DND-41 (cell line): ENCODE results near the gene GBE1.

ENCODE experiments used
- ATAC-seq: fragments of 200-7000 bp; cut with Tn5 transposase; 3 replicates; pipeline ENCODE4 v1.9.1; 2021; ENCODE audit warnings: low read depth; ENCODE audit not compliant: insufficient read depth
- DNase-seq: peaks from one replicate; pipeline ENCODE4 v3.0.0-alpha.2; 2020
- H2AFZ ChIP-seq: 2 replicates; pipeline ENCODE4 v1.6.0; 2012; ENCODE audit warnings: low read depth, low read length
- H3K27ac ChIP-seq: 2 replicates; pipeline ENCODE4 v1.5.1; 2012; ENCODE audit warnings: low read length, inconsistent platforms
- H3K27me3 ChIP-seq: fragments of 200-600 bp; sonication (generic); 2 replicates; pipeline ENCODE4 v1.6.0; 2012; ENCODE audit warnings: low read length, mild to moderate bottlenecking, inconsistent platforms; ENCODE audit not compliant: insufficient read depth, poor library complexity
- H3K36me3 ChIP-seq: 2 replicates; pipeline ENCODE4 v1.5.1; 2012; ENCODE audit warnings: low read length, inconsistent platforms; ENCODE audit not compliant: insufficient read depth
- H3K4me1 ChIP-seq: 2 replicates; pipeline ENCODE4 v1.5.1; 2012; ENCODE audit warnings: mild to moderate bottlenecking, low read length; ENCODE audit not compliant: insufficient read depth
- H3K4me2 ChIP-seq: 2 replicates; pipeline ENCODE4 v1.6.0; 2012; ENCODE audit warnings: mild to moderate bottlenecking, moderate library complexity, low read length, inconsistent platforms; ENCODE audit not compliant: insufficient read depth
- H3K4me3 ChIP-seq, 2 experiments: fragments of 200-600 bp in 1 of 2; shearing (Covaris generic) in 1 of 2; 2 replicates each; pipeline ENCODE4 v1.5.1; 2012 to 2016; ENCODE audit warnings: inconsistent platforms in 2 of 2, low read length in 2 of 2, mild to moderate bottlenecking in 2 of 2, low read depth in 1 of 2, moderate library complexity in 1 of 2
- H3K79me2 ChIP-seq: 2 replicates; pipeline ENCODE4 v1.6.0; 2012; ENCODE audit warnings: low read length, inconsistent platforms; ENCODE audit not compliant: insufficient read depth
- H3K9ac ChIP-seq: 2 replicates; pipeline ENCODE4 v1.6.0; 2012; ENCODE audit warnings: low read depth, mild to moderate bottlenecking, inconsistent platforms, low read length, moderate library complexity
- H3K9me3 ChIP-seq: 2 replicates; pipeline ENCODE4 v1.5.1; 2012; ENCODE audit warnings: low read length, moderate library complexity, mild to moderate bottlenecking, inconsistent platforms; ENCODE audit not compliant: insufficient read depth, severe bottlenecking
- H4K20me1 ChIP-seq: 2 replicates; pipeline ENCODE4 v1.6.0; 2012; ENCODE audit warnings: low read length; ENCODE audit not compliant: insufficient read depth
- CTCF ChIP-seq: IDR thresholded peaks from 2 replicates; pipeline ENCODE4 v1.5.1; 2012; ENCODE audit warnings: borderline replicate concordance, low read length, moderate library complexity, mild to moderate bottlenecking; ENCODE audit not compliant: poor library complexity, severe bottlenecking; ENCODE audit errors: extremely low read depth
- EZH2 ChIP-seq: IDR thresholded peaks from 3 replicates; pipeline ENCODE4 v1.6.1; 2012; ENCODE audit warnings: borderline replicate concordance, low read depth, mild to moderate bottlenecking, moderate library complexity, low read length, inconsistent platforms; ENCODE audit not compliant: severe bottlenecking

Gene GBE1

GRCh38 chr3:81531263-81531662 lies 230.2 kb downstream of the GBE1 start:
- no peak overlapping the region for H3K9ac ChIP-seq
- no peaks in the 10 kb centered on the region for H4K20me1 ChIP-seq
- H3K4me1 ChIP-seq: no peaks in the 10 kb centered on the region
- H3K9me3 ChIP-seq: peaks cover 2% of the 10 kb centered on the region
- no peak overlapping the region for H3K27ac ChIP-seq
- TF ChIP-seq CTCF (no peak), EZH2 (no peak)
- no peaks in the 10 kb centered on the region for H3K79me2 ChIP-seq
- peaks cover 69% of the 10 kb centered on the region for H3K36me3 ChIP-seq
- DNase-seq: no peak
- H3K4me3 ChIP-seq: no peak overlapping the region
- no peak for ATAC-seq
- no peaks in the 10 kb centered on the region for H3K27me3 ChIP-seq
- no peak overlapping the region for H2AFZ ChIP-seq
- H3K4me2 ChIP-seq: no peak overlapping the region

- no peak for TF ChIP-seq EZH2
- TF ChIP-seq CTCF: no peak
- H4K20me1 ChIP-seq: no peaks in the 10 kb centered on the region
- H2AFZ ChIP-seq: no peak overlapping the region
- H3K79me2 ChIP-seq: no peaks in the 10 kb centered on the region
- H3K4me3 ChIP-seq: no peak overlapping the region
- H3K27me3 ChIP-seq: no peaks in the 10 kb centered on the region
- H3K9me3 ChIP-seq: peaks cover 2% of the 10 kb centered on the region
- no peak overlapping the region for H3K9ac ChIP-seq
- no peak overlapping the region for H3K27ac ChIP-seq
- DNase-seq (no peak), ATAC-seq (no peak)
- no peaks in the 10 kb centered on the region for H3K4me1 ChIP-seq
- no peak overlapping the region for H3K4me2 ChIP-seq
- H3K36me3 ChIP-seq: peaks cover 60% of the 10 kb centered on the region
Observed at GRCh38 chr3:81530180-81530939, 231.1 kb downstream of the GBE1 start.

- Histone ChIP-seq H2AFZ (no peak overlapping the region), H3K9ac (no peak overlapping the region), H3K27ac (no peak overlapping the region), H3K27me3 (no peaks in the 10 kb centered on the region), H4K20me1 (no peaks in the 10 kb centered on the region), H3K36me3 (peaks cover 28% of the 10 kb centered on the region), H3K4me1 (no peaks in the 10 kb centered on the region), H3K79me2 (no peaks in the 10 kb centered on the region), H3K4me3 (no peak overlapping the region), H3K9me3 (no peaks in the 10 kb centered on the region), H3K4me2 (no peak overlapping the region)
- TF ChIP-seq CTCF (no peak), EZH2 (no peak)
- ATAC-seq: no peak
- no peak for DNase-seq
Observed at GRCh38 chr3:81521855-81522254, 239.6 kb downstream of the GBE1 start.

- Histone ChIP-seq H3K27ac (no peak overlapping the region), H3K9me3 (no peaks in the 10 kb centered on the region), H3K36me3 (peaks cover 28% of the 10 kb centered on the region), H2AFZ (no peak overlapping the region), H4K20me1 (no peaks in the 10 kb centered on the region), H3K4me2 (no peak overlapping the region), H3K9ac (no peak overlapping the region), H3K79me2 (no peaks in the 10 kb centered on the region), H3K27me3 (no peaks in the 10 kb centered on the region), H3K4me3 (no peak overlapping the region), H3K4me1 (no peaks in the 10 kb centered on the region)
- TF ChIP-seq CTCF (no peak), EZH2 (no peak)
- no peak for ATAC-seq
- DNase-seq: no peak
Observed at GRCh38 chr3:81518945-81519344, 242.5 kb downstream of the GBE1 start.
